HG02678 (cell line): ENCODE measurements around the gene OR13C9.
"Not testable (repeated sequence)": the region's sequence is repeated elsewhere in the genome, so short reads cannot be mapped to it uniquely, and the experiment has no call there.

Experiments used
- ATAC-seq: cut with Tn5 transposase; IDR thresholded peaks from one replicate; pipeline ENCODE4 v1.9.1; 2021; ENCODE audit warnings: mild to moderate bottlenecking, moderate library complexity; ENCODE audit not compliant: unreplicated experiment

Gene OR13C9, protein sequence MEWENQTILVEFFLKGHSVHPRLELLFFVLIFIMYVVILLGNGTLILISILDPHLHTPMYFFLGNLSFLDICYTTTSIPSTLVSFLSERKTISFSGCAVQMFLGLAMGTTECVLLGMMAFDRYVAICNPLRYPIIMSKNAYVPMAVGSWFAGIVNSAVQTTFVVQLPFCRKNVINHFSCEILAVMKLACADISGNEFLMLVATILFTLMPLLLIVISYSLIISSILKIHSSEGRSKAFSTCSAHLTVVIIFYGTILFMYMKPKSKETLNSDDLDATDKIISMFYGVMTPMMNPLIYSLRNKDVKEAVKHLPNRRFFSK

DNA sequence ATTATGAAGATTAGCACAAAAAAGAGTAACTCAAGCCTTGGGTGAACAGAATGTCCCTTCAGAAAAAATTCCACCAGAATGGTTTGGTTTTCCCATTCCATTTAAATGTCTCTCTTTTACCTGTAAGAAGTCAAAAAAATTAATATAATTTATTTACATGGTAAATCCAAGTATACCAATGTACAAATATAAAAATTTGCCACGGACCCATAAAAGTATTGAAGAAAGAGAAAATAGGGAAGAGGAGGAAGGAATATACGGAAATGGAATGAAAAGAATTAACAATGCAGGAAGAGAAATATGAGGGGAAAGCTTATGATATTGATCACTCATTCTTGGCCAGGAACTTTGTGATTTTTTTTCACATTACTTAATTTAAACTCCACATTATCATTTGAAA, at the start of gene OR13C9:
OR13C9 (minus strand) TSS at position 101 of the 400 bp plus-strand sequence; CDS start at position 101, 0 bp downstream.
- ATAC-seq: no peak

DNA sequence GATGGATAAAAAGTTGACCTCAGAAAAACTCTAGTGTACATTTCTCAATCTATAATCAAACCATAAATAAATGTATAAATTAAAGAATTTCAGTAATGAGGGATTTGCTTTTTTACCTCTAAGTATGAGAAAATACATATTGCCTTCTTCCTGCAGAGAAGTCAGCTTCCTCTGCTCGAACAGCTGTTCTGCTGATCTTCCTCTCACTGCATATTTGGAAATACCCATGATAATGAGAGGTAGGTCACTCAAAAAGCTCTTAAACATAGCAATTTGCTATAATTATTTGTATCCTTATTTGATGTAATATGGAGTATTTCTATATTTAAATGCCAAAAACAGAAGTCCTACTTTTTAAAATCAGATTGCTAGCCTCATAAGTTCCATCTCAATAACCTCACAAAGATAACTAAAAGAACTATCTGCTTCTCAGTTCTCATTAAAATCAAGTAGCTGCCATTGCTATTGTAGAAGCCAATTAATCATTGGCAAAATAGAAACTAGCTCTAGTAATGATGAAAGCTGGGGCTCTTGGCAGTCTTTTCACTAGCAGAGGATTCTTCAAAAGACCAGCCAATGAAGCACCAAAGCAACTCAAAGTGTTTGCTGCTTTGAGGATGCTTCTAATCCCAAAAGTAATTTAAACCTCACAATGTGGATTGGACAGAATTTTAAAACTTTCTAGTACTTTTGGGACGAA, 40.6 kb upstream of the OR13C9 start:
- no peak for ATAC-seq

DNA sequence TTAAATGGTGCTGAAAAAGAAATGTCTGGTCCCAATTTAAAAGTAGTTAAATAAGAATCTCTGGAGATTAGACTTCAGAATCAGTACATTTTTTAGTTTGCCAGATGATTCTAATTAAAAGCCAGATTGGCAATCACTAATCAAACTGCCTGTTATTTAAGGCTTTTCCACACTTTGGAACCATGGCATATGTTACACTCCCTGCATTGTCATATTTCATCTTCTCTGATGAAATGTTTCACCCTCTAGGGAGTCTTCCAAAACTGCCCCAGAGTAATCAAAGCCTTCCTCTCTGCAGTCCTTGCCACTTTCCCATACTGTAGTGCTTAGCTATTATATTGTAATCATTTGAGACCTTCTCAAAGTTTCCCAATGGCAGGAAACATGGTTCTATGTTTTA, 17.5 kb upstream of the OR13C9 start:
- no peak for ATAC-seq

DNA sequence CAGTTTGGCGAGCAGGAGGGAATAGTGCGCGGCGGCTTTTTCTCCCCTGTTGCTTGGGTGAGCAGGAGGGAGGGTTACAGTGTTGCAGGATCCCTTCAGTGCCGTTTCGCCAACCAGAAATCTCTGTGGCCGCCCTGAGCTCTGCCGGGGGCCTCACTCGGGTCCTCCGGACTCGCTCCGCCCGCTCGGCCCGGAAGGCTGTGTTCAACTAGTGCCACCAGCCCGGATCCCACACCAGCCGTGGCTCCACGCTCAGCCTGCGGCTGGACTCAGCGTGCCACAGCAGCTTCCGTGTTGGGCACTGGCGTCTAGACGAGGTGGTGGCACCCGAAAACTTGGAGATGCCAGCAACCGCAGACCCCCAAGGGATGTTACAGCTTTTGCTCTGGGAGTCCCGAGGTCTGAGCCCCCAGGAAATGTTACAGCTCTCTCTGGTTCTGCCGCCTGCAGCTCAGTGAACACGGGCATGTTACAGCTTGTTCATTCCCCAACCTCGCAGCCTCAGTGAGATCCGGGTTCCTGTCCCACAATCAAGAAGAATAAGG, 16.0 kb upstream of the OR13C9 start:
- ATAC-seq: no peak

DNA sequence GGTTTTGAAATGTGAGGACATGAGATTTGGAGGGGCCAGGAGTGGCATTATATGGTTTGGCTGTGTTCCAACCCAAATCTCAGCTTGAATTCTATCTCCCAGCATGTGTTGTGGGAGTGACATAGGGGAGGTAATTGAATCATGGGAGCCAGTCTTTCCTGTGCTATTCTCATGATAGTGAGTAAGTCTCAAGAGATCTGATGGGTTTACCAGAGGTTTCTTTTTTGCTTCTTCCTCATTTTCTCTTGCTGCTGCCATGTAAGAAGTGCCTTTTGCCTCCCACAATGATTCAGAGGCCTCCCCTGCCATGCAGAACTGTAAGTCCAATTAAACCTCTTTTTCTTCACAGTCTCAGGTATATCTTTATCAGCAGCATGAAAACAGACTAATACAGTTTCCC, 8.0 kb upstream of the OR13C9 start:
- not testable (repeated sequence) for ATAC-seq

DNA sequence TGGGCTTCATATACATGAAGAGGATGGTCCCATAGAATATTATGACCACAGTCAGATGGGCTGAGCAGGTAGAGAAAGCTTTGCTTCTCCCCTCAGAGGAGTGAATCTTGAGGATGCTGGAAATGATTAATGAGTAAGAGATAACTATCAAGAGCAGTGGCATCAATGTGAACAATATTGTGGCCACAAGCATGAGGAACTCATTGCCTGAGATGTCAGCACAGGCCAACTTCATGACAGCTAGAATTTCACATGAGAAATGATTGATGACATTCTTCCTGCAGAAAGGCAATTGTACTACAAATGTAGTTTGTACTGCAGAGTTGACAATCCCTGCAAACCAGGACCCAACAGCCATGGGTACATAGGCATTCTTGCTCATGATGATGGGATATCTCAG, 586 bp downstream of the OR13C9 start:
- no peak for ATAC-seq

DNA sequence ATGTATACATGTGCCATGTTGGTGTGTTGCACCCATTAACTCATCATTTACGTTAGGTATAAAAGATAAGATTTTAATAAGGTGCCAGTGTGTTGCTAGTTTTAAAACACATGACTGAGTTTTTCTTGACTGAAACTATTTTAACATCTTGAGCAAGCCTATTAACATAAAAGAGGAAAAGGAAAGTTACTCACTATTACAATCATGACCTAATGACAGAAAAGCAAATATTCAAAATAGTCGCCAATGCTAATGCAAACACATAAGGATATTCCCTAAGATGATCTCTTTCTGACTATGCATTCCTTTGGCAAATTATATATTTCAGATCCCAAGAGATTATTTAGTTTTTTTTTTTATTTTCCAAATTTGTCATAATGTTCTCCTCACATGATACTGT, 6.8 kb downstream of the OR13C9 start:
- no peak for ATAC-seq

DNA sequence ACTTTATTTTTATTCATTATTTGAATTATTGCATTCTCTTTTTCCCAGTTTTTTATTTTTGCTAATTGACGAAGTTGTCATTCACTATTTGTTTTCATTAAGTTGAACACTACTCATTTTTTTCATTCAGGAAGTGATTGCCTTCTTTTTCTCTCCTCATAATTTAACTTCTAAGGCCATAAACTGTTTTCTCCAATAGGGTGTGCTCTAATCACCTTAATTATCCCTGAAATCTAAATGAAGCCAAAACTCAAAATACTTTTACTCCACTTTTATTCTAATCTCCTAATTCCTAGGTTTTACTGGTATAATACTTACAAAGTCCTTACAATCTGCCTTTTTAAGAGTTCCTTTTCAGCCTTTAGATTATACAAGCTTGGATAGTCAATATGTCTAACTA, 9.7 kb downstream of the OR13C9 start:
- ATAC-seq: no peak

DNA sequence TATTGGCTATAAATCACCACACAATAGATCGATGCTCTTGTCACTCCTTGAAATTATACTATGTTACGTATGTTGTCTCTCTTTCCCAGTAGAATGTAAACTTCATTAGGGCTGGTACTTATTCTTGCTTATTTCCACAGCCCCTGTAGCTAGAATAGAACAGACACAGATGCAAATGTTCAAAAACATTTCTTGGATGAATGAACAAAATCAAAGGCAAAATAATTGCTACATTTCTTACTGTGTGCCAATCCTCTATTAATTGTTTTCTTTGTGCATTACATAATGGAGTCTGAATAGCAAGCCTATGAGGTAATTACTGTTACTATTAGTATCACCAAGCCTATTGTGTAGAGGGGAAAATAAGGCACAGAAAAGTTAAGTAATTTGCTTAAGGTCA, 11.9 kb downstream of the OR13C9 start:
- no peak for ATAC-seq

DNA sequence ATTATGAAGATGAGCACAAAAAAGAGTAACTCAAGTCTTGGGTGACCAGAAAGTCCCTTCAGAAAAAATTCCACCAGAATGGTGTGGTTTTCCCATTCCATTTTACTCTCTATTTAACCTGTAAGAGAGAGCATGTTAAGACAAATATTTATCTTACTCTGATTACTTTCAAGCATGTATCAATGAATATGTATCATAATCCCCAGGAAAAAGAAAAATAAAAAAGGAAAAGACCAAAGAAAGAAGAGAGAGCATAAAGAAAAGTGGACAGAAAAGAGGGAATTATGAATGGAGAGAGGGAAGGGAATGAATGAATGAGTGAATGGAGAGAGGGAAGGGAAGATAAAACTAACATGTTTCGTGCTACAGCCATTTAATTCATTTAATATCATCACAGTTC, 12.5 kb downstream of the OR13C9 start, which contains the start of gene OR13C2:
OR13C2 (minus strand) TSS at position 101 of the 400 bp plus-strand sequence; CDS start at position 101, 0 bp downstream.
- ATAC-seq: not testable (repeated sequence)

DNA sequence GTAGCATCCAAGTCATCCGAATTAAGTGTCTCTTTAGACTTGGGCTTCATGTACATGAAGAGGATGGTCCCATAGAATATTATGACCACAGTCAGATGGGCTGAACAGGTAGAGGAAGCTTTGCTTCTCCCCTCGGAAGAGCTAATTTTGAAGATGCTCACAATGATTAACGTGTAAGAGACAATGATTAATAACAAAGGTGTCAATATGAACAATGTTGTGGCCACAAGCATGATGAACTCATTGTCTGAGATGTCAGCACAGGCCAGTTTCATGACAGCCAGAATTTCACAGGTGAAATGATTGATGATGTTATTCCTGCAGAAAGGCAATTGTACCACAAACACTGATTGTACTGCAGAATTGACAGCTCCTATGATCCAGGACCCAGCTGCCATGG, 13.2 kb downstream of the OR13C9 start:
- no peak for ATAC-seq

DNA sequence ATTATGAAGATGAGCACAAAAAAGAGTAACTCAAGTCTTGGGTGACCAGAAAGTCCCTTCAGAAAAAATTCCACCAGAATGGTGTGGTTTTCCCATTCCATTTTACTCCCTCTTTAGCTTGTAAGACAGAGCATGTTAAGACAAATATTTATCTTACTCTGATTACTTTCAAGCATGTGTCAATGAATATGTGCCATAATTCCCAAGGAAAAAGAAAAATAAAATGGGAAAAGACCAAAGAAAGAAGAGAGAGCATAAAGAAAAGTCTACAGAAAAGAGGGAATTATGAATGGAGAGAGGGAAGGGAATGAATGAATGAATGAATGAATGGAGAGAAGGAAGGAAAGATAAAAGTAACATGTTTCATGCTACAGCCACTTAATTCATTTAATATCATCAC, 18.7 kb downstream of the OR13C9 start, which contains the start of gene OR13C5:
OR13C5 (minus strand) TSS at position 101 of the 400 bp plus-strand sequence; CDS start at position 101, 0 bp downstream.
- ATAC-seq: not testable (repeated sequence)

DNA sequence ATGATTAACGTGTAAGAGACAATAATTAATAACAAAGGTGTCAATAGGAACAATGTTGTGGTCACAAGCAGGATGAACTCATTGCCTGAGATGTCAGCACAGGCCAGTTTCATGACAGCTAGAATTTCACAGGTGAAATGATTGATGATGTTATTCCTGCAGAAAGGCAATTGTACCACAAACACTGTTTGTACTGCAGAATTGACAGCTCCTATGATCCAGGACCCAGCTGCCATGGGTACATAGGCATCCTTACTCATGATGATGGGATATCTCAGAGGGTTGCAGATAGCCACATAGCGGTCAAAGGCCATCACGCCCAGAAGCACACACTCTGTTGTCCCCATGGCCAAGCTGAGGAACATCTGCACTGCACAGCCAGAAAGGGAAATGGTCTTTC, 19.3 kb downstream of the OR13C9 start:
- not testable (repeated sequence) for ATAC-seq

DNA sequence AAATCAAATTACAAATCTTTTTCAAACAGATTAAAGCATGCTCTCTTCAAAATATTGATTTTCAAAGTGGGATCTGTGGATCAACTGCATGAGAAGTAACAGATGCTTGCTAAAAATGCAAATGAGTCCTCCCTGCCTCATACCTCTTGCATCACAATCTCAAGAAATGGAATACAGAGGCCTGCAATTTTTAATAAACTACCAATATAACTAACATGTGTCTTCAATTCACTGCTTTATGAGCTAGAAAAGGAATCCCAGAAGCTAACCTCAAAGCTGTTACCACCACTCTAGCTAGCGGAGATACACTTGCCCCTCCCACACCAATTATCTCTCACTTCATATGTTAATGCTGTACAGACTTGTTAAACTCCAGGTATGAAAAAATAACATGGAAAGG, 28.4 kb downstream of the OR13C9 start:
- no peak for ATAC-seq

DNA sequence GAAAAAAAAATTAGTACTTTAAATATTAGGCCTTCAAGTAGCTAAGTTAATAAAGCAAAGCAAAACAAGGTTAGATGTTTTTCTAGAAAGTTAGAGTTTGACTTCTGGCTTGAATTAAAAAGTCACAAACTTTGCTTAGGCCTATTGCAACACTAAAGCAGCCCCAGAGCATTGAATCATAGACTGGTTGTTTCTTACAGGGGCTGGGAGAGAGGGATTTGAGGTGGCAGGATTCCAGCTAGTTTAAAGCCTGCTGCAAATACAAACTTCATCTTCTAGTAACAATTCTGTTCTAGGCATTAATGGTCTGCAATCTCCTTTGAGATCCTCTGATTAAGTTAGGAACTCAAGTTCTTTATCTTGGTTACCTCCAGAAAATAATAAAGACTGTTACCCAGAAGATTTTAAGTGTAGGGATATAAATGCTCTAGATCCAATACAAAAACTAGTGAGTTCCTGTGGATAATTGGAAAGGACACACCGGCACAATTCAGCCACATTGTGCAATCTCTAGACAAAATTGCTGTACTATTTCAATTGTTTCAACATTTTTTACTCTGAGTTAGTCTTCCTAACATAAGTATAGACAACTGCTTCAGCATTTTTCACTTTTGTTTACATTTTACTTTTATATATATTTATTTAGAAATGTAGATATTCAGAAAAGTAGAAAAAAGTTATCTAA, 31.4 kb downstream of the OR13C9 start:
- no peak for ATAC-seq

DNA sequence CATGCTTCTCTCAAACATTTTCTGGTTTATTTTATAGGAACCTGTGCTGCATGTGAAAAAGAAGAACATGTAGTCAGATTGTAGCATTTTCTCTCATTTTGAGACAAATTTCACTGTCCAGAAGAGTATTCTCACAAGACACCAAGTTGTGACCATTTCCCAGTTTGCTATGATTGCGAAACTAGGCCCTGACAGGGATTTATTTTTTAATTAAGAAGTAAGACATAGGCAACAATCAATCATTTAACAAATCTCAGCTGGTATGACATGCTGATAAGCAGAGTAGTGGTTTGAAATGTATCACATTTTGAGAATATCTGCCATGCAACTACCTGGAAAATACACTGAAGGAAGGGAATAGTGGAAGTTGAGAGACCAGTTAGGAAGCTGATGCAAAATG, 37.4 kb downstream of the OR13C9 start:
- no peak for ATAC-seq

DNA sequence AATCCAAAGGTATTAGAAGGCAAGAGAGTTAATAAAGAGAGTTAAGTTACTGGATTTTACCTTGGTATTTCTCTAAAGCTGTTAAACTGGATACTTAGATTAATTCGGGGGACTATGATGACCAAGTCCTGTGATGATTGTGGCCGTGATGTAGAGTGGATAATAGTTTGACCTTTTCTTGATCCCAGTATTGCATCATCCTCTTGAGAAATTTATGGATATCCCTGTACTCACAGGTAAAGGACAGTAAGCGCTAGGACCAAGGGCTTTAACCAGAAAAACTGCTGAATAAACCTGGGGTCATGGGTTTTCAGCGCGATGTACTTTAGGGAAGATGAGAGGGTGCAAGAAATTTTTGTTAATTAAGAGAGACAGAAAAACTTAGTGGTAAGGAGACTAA, 40.7 kb downstream of the OR13C9 start:
- no peak for ATAC-seq

DNA sequence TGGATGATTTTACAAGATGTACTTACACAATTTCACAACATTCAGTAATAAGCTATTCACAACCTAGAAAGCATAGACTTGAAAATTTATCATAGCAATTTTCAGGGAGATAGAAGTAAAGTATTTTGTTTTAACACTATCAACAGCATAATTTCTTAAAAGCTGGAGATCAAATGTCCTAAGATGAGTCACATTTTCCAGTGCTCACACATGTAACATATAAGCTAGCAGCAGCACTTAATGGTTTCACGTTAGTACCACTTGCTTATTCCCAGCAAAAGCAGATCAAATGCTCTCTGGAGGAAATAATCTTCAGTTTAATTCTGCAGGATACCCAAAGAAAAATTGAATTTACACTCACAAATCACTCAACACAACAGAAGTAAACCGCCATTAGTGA, 42.5 kb downstream of the OR13C9 start:
- ATAC-seq: no peak

DNA sequence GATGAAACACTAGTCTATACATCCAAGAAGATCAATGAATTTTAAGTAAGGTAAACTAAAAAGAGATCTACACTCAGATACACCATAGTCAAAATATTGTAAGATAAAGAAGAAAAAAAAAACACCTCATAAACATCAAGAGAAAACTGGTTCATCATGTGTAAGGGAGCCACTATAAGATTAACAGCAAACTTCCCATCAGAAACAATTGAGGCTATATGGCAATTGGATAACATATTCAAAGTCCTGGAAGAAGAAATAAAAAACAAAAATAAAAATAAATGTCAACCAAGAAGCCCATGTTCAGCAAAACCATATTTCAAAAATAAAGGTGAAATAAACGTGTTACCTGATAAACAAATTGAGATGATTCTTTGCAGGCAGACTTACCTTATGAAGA, 45.4 kb downstream of the OR13C9 start:
- ATAC-seq: no peak

DNA sequence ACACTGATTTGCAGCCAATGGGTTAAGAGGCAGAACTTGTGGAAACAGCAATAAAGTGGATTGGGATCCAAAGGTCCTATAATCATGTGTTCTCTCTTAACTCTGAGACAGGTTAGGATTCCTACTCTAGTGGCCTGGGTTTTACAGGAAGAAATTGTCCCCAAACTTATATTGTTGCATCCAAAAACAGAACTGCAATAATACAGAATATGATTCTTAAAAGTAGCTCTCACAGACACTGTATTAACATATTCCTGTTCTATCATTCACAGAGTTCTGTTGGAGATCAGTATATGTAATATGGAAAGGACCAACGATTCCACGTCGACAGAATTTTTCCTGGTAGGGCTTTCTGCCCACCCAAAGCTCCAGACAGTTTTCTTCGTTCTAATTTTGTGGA, 49.1 kb downstream of the OR13C9 start, which contains the start of gene OR13C8:
OR13C8 (plus strand) TSS at position 301 of the 400 bp plus-strand sequence; CDS start at position 301, 0 bp downstream.
- no peak for ATAC-seq
